ENCODE data around the gene TRAPPC3.

The TRAPPC3 gene

DNA sequence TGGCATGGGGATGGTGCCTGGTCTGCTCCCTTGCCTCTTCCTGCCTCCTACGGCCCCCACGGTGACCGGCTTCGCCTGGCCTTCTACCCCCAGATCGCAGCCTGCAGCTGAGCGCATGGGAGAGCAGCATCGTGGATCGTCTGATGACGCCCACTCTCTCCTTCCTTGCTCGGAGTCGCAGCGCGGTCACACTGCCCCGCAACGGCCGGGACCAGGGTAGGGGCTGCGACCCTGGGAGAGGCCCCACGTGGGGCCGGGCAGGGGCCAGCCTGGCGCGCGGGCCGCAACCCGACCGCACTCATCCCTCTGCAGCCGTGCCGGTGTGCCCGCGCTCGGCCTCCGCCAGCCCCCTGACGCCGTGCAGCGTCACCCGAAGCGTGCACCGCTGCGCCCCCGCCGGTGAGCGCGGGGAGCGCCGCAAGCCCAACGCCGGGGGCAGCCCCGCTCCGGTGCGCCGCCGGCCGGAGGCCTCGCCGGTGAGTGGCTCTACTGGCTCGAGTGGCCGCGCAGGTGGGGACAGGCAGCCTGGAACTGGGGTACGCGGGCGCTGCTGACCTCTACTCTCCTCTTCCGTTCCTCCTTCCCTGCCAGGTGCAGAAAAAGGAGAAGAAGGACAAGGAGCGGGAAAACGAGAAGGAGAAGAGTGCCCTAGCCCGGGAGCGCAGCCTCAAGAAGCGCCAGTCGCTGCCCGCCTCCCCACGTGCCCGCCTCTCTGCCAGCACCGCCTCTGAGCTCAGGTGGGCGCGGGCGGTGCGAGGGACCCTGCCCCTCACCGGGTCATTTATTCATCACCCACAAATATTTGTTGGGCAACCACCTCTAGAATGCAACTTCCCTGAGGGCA, 27.0 kb upstream of the TRAPPC3 start:
- H3K4me3 ChIP-seq (ENCODE audit: low read depth, low read length): no peak overlapping the region
- H3K27ac ChIP-seq (ENCODE audit: extremely low read depth, low read depth, low read length): no peak overlapping the region
- H3K9me3 ChIP-seq (ENCODE audit: control insufficient read depth, insufficient read depth, low read depth, low read length): no peaks in the 10 kb centered on the region
- H3K36me3 ChIP-seq (ENCODE audit: control insufficient read depth in 2 of 2, insufficient read depth in 1 of 2, low read length in 2 of 2): peaks cover 22 to 100% of the 10 kb centered on the region in 2 experiments
- CTCF ChIA-PET: no interaction called here
- no peaks in the 10 kb centered on the region for H3K4me1 ChIP-seq (ENCODE audit: control insufficient read depth, insufficient read depth, low read length)
- POLR2A ChIA-PET: interaction anchor here (0.6 kb wide), 1 partner anchor 49 kb away, joined by 3 read pairs; no protein-coding TSS in a partner anchor
- no peak for TF ChIP-seq ZNF658 (tag by site-specific recombination; IDR thresholded peaks at IDR 0.05)
- TF ChIP-seq ZNF670 (tag by site-specific recombination; IDR thresholded peaks at IDR 0.05; ENCODE audit: low read depth): no peak

GRCh38 chr1:36175137-36176095, 26.1 kb upstream of the TRAPPC3 start:
- H3K9me3 ChIP-seq (ENCODE audit: control insufficient read depth, insufficient read depth, low read depth, low read length): no peaks in the 10 kb centered on the region
- no peak overlapping the region for H3K4me3 ChIP-seq (ENCODE audit: low read depth, low read length)
- no peaks in the 10 kb centered on the region for H3K4me1 ChIP-seq (ENCODE audit: control insufficient read depth, insufficient read depth, low read length)
- peaks cover 17 to 100% of the 10 kb centered on the region in 2 experiments for H3K36me3 ChIP-seq (ENCODE audit: control insufficient read depth in 2 of 2, insufficient read depth in 1 of 2, low read length in 2 of 2)
- no peak for TF ChIP-seq ZNF132 (tag by site-specific recombination; IDR thresholded peaks at IDR 0.05; ENCODE audit: borderline replicate concordance)
- TF ChIP-seq ZNF48 (tag by site-specific recombination; IDR thresholded peaks at IDR 0.05): no peak
- no peak for TF ChIP-seq ZNF629 (tag by site-specific recombination; IDR thresholded peaks at IDR 0.05)
- no peak for TF ChIP-seq SP2 (tag by site-specific recombination; IDR thresholded peaks at IDR 0.05)
- no peak for TF ChIP-seq ZNF121 (tag by site-specific recombination; IDR thresholded peaks at IDR 0.05)
- H3K27ac ChIP-seq (ENCODE audit: extremely low read depth, low read depth, low read length): no peak overlapping the region
- ChIA-PET CTCF (interaction anchor here (1.3 kb wide), 1 partner anchor 13 kb away, joined by 6 read pairs; no protein-coding TSS in a partner anchor), POLR2A (interaction anchor here (0.6 to 1.2 kb wide), 3 partner anchors 11 to 50 kb away, joined by 3 read pairs; no protein-coding TSS in a partner anchor)

GRCh38 chr1:36174713-36175112, 25.4 kb upstream of the TRAPPC3 start:
- TF ChIP-seq BCL11A (tag by site-specific recombination; IDR thresholded peaks at IDR 0.05; ENCODE audit: low read depth) (no peak), ZNF202 (tag by site-specific recombination; IDR thresholded peaks at IDR 0.05; ENCODE audit: borderline replicate concordance) (no peak), ZNF2 (tag by site-specific recombination; IDR thresholded peaks at IDR 0.05) (no peak), ZNF777 (tag by site-specific recombination; IDR thresholded peaks at IDR 0.05; ENCODE audit: borderline replicate concordance) (no peak), ZNF184 (tag by site-specific recombination; IDR thresholded peaks at IDR 0.05) (no peak), ZBTB20 (tag by site-specific recombination; IDR thresholded peaks at IDR 0.05) (no peak)
- POLR2A ChIA-PET: interaction anchor here (1.2 kb wide), 1 partner anchor 14 kb away, joined by 3 read pairs; no protein-coding TSS in a partner anchor
- Histone ChIP-seq H3K4me1 (ENCODE audit: control insufficient read depth, insufficient read depth, low read length) (no peaks in the 10 kb centered on the region), H3K36me3 (ENCODE audit: control insufficient read depth in 2 of 2, insufficient read depth in 1 of 2, low read length in 2 of 2) (peaks cover 17 to 100% of the 10 kb centered on the region in 2 experiments), H3K27ac (ENCODE audit: extremely low read depth, low read depth, low read length) (no peak overlapping the region), H3K4me3 (ENCODE audit: low read depth, low read length) (no peak overlapping the region), H3K9me3 (ENCODE audit: control insufficient read depth, insufficient read depth, low read depth, low read length) (no peaks in the 10 kb centered on the region)
- CTCF ChIA-PET: interaction anchor here (1.3 kb wide), 1 partner anchor 13 kb away, joined by 6 read pairs; no protein-coding TSS in a partner anchor

GRCh38 chr1:36172983-36173382, 23.7 kb upstream of the TRAPPC3 start:
- CTCF ChIA-PET: interaction anchor here (1.0 to 1.4 kb wide), 3 partner anchors 14 to 196 kb away, joined by 3 to 6 read pairs (median 3); no protein-coding TSS in a partner anchor
- Histone ChIP-seq H3K4me3 (ENCODE audit: low read depth, low read length) (no peak overlapping the region), H3K36me3 (ENCODE audit: control insufficient read depth in 2 of 2, insufficient read depth in 1 of 2, low read length in 2 of 2) (peaks cover 17 to 95% of the 10 kb centered on the region in 2 experiments), H3K9me3 (ENCODE audit: control insufficient read depth, insufficient read depth, low read depth, low read length) (no peaks in the 10 kb centered on the region), H3K4me1 (ENCODE audit: control insufficient read depth, insufficient read depth, low read length) (no peaks in the 10 kb centered on the region), H3K27ac (ENCODE audit: extremely low read depth, low read depth, low read length) (no peak overlapping the region)
- POLR2A ChIA-PET: no interaction called here
- TF ChIP-seq, protein P1, sequence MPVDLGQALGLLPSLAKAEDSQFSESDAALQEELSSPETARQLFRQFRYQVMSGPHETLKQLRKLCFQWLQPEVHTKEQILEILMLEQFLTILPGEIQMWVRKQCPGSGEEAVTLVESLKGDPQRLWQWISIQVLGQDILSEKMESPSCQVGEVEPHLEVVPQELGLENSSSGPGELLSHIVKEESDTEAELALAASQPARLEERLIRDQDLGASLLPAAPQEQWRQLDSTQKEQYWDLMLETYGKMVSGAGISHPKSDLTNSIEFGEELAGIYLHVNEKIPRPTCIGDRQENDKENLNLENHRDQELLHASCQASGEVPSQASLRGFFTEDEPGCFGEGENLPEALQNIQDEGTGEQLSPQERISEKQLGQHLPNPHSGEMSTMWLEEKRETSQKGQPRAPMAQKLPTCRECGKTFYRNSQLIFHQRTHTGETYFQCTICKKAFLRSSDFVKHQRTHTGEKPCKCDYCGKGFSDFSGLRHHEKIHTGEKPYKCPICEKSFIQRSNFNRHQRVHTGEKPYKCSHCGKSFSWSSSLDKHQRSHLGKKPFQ (tag by site-specific recombination; IDR thresholded peaks at IDR 0.05): no peak
- TF ChIP-seq ZNF549 (tag by site-specific recombination; IDR thresholded peaks at IDR 0.05): no peak
- TF ChIP-seq ZNF292 (tag by site-specific recombination; IDR thresholded peaks at IDR 0.05; ENCODE audit: borderline replicate concordance, low read depth): no peak
- TF ChIP-seq OVOL3 (tag by site-specific recombination; IDR thresholded peaks at IDR 0.05): no peak
- TF ChIP-seq FEZF1 (tag by site-specific recombination; IDR thresholded peaks at IDR 0.05): no peak
